GM21723 (cell line): ENCODE results near the gene KIF3A.

Experiments used
- ATAC-seq: cut with Tn5 transposase; IDR thresholded peaks from one replicate; pipeline ENCODE4 v1.9.1; 2021; ENCODE audit warnings: mild to moderate bottlenecking, moderate library complexity; ENCODE audit not compliant: unreplicated experiment

The KIF3A gene

DNA sequence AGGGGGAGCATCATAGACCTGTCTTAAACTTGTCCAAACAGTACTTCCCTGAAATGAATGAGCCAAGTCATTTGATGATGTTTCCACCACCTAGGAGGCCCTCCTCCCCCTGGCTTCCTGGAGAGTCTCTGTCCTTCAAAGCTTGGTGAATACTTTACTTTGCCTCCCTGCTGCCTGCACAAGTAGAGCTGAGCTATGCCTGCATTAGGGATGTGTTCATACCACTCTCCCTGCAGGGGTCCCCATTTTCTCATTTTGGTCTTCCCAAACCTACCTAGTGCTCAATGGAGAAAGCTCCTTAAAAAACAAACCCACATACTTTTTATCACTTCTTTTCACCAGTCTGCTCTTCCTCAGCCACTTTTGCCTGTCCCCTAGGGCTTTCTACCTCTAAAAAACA lies 17.6 kb upstream of the KIF3A start:
- ATAC-seq, result no peak

GRCh38 chr5:132754111-132754510 lies 16.8 kb upstream of the KIF3A start:
- no peak for ATAC-seq

DNA sequence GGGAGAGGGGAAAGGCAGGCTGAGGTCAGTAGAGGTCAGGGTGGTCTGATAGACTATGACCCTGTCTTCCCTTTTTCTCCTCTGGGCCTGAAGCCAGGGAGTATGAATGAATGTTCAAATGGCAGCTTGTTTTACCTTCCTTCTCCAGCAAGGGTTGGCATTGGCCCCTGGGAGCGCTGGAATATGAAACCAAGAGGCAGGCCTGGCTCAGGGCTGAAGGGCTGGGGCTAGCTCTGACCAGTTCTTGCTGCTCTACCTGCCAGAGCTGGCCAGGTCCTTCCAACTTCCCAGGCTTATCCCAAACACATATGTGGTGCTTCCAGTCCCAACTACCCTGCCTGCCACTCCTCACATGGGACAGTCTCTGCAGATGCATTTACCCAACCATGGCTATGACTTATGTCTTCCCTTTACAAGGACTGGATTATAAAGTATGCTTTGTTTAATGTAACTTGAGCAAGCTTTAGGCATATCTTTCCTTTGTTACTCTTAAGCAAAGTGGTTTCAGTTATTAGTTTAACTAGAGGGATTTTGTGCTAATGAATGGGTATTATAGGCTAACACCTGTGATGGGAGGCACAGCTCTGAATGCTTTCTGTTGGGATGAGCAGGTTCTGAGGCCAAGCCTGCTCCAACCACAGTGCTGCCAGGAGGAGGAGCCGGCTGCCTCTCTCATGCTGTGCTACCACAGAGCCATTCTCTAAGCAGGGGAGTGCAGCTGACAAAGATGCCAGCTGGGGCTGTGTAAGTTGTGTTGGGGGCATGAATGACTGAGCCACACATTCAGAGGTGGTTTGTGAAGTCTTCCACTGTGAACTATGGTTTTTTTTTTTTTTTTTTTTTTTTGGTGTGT lies 16.0 kb upstream of the KIF3A start:
- ATAC-seq, result no peak

GRCh38 chr5:132752581-132753125 lies 15.3 kb upstream of the KIF3A start:
- ATAC-seq, result no peak

DNA sequence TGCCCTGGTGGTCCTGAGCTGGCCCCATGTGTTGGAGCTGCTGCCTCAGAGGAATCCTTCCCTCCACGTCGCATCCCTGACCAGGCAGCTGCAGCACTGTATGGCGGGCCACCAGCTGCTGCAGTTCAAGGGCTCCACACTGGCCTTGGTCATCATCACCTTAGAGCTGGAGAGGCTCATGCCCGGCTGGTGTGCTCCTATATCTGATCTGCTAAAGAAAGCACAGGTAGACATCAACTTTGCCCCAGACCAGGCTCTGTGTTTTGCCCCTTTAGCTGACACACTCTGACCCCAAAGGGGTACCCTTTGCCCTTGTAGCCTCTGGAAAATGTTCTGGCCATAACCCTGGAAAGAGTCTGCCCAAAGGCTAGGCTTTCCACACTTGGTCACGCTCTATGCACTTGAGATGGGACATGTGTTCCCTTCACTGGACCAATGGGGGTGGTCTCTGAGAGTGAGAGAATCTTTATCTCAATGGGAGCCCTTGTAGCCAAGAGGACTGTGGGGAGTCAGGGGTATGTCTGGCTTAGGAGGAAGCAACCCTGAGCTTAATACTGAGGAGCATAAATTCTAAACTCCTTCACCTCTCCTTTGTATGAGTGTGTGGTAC lies 14.7 kb upstream of the KIF3A start:
- no peak for ATAC-seq

- no peak for ATAC-seq
These were observed 14.1 kb upstream of the KIF3A start for GRCh38 chr5:132751444-132751843.

DNA sequence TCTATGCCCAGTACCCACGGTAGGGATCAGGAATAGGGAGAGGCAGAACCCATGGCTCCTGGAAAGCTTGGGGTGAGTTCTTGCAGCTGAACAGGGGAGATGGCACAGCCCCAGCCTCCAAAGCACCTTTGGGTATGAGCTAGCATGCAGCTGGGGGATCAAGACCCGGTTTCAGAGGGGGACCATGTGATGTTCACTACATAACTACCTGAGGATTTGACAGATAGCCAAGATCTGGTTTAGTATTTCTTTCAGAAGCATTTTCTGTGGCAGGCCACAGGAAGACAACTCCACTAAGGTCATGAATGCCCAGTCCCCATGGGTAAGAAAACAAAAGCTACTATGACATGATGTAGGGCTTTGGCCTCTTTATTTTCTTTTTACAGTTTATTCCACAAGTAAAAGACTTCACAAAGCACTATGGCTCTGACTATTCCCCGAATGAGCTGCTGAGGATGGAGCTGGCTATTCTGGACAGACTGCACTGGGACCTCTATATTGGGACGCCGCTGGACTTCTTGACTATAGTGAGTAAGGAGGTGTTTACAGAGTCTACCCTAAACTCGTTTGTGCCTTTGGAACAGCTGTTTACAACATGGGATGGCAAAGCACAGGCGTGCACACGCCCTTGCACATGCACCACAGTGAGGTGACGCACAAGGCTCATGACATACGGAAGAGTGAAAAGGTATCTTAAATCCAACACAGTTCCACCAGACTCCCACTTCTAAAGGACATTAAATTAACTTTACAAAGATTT lies 13.3 kb upstream of the KIF3A start:
- peak; percentile 35 for ATAC-seq

DNA sequence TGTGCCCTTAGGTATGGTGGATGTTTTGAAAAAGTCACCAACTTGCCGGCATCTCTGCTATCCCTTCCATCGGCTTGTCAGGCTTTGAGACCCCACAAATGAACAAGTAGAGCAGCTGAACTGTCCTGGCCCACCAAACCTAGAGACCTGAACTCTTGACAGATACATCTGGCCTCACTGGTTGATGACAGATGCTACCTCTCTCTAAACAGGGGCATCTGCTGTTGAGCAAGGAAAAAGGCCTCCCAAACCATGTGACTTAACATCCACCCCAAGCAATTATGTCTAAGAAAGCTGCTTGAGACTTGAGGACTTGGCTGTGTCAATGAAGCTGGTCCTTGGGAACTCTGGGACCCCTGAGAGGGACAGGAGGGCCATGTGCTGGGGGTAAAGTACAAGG lies 12.2 kb upstream of the KIF3A start:
- ATAC-seq, result no peak

DNA sequence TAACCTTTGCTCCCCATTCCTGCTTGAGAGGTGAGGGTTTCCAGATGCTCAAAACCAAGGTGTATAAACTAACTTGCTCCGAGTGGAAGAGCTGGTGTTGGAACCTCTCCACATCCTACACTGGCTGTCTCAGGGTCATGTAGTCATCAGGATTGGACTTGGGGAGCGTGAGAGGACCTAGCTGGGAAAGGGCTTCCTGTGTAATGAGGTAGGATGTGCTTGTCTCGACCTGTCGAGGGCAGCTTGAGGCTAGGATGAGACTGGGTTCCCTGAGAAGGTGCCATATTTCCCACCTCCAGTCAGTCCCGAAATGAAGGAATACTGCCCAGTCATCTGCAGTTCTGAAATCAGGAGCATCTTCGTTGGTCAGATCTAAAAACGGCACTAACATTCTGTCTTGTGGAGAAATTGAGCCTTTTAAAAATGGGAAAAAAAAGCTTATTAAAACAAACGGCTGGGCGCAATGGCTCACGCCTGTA lies 11.2 kb upstream of the KIF3A start:
- ATAC-seq, result no peak

DNA sequence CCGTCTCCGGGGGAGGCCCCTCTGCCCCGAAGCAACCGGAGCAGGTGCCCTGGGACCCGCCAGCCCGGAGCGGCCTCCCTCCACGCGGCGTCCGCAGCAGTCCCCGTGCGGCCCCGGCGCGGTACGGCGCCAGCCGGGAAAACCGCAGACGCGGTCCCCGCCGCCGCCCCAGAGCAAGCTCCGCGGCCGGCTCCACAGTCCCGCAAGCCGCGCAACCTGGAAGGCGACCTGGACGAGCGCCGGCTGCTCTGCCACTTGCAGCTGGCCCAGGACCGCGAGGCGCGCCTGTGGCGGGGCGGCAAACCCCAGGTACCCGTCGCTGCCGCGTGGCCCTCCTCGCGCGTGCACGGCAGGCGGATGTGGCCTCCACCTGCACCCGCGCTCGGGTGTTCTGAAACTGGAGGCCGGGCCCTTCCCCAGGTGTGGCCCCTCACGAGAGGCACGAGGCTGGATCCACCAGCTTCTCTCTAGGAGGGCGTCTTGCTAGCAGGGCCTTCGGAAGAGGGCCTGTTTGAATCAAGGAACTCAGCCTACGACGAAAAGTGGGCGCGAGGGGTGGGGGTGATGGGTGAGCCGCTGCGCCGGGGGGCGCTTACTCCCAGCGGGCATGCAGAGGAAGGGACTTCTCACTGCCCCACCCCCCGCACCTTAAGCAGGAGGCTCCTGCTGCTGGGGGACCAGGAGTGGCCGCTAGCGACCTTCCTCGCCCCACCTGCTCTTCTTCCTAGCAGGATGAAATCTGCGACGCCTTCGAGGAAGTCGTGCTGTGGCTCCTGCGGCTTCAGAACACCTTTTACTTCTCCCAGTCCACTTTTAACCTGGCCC lies 10.5 kb upstream of the KIF3A start:
- ATAC-seq, result peak; percentile 5

GRCh38 chr5:132746954-132747615 lies 9.7 kb upstream of the KIF3A start, which contains the start of gene CCNI2:
TSS of gene CCNI2 (plus strand) at chr5:132747426. CDS start at chr5:132747496, 70 bp downstream.
- peak; percentile 49 for ATAC-seq

DNA sequence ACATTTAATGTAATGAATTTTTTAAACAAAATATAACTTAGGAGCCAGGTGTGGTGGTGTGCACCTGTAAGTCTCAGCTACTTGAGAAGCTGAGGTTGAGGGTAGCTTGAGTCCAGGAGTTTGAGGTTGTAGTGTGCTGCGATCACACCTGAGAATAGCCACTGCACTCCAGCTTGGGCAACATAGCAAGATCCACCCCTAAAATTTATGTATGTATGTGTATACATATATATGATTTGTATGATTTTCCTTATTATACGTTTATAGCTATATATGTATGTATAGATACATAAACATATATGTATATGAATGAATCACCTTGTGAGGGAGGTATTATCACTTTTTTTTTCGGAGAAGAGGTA lies 9.2 kb upstream of the KIF3A start:
- no peak for ATAC-seq

DNA sequence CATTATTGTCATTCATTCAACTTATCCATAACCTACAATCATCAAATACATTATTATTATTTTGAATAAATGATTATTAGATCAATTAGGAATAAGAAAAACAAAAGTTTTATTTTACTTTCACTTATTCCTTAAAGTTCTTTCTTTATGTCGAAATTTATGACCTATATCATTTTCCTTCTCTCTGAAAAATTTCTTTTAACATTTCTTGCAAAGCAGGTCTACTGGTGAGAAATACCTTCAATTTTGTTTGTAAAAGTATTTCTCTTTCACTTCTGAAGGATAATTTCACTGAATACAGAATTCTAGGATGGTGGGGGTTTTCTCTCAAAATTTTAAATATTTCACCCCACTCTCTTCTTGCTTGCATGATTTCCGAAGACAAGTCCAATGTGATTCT lies 7.3 kb upstream of the KIF3A start:
- ATAC-seq, result no peak

DNA sequence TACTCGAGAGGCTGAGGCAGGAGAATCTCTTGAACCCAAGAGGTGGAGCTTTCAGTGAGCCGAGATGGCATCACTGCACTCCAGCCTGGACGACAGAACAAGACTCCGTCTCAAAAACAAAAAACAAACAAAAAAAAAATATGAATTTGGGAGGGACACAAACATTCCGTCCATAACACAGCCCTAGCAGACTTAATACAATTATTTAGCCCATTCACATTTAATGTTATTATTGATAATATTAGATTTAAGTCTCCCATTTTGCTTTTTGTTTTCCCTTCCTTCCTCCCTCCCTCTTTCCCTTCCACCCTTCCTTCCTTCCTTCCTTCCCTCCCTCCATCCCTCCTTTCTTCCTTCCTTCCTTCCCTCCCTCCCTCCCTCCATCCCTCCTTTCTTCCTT lies 5.3 kb upstream of the KIF3A start:
- ATAC-seq, result no peak

GRCh38 chr5:132742158-132742557 lies 4.8 kb upstream of the KIF3A start:
- no peak for ATAC-seq

- ATAC-seq, result no peak
These were observed 1.9 kb upstream of the KIF3A start for GRCh38 chr5:132739232-132739631.

DNA sequence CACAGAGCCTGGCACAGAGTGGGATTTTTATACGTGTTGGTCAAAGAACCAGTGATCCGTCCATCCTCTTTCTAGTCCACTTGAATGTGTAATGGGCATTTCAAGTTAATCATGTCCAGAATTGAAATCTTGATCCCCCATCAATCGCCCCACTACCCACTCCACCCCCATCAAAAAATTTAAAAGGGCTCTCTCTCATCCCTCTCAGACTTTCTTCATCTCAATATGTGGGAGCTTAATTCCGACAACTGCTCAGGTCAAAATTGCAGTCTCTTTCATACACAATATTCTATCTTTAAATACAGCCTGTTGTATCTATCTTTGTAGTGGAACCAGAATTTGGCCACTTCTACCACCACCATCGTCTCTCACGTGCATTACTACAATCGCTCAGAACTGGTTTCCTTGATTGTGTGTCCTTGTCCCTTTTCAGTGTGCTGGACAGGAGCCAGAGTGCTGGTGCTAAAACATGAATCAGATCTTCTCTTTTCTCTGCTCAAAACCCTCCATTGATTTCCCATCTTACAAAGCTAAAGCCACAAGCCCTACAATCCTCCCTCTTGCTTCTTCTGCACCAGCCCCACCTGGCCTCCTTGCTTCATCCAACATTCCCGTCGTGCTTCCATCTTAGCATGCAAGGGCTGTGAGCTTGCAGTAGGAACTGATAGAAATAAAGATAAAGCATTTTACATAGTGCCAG lies 786 bp upstream of the KIF3A start:
- ATAC-seq, result no peak

DNA sequence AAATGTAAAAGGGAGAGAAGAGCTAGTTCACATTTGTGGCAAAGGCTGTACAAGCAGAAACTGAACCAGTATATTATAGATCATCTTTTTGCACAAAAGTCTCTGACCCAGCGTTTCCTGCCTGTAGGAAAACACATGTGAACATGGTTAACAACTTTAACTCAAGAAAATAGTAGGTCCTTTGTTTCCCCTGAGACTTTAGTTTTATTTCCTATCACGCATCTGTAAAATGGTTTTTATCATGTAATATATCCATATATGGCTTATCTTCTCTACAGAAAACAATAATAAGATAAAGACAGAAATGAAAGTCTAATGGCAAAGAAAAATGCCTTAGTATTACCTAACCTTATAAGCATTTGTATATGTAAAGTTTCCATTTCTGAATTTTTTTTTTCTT lies 2.7 kb downstream of the KIF3A start:
- no peak for ATAC-seq

GRCh38 chr5:132733499-132734148 lies 3.7 kb downstream of the KIF3A start:
- no peak for ATAC-seq
